ENCODE measurements around the gene NOVA1. TPM values are rescaled to one million over a fixed set of nuclear protein-coding genes. Genes with fewer than 3 reads are reported as not detected.

NOVA1 gene
- total and polyA plus RNA-seq, 4 donors = 0.24 to 0.79 (median 0.58) TPM

GRCh38 chr14:26577711-26578110 lies 20.1 kb downstream of the NOVA1 start:
- H3K27ac ChIP-seq (ENCODE audit: low read depth in 1 of 2, low read length in 2 of 2) = no peak overlapping the region
- H3K9ac ChIP-seq (ENCODE audit: low read depth in 1 of 2, low read length in 2 of 2) = no peak overlapping the region
- no peaks in the 10 kb centered on the region for H3K4me1 ChIP-seq (ENCODE audit: control insufficient read depth in 4 of 4, insufficient read depth in 4 of 4, low read length in 3 of 4)
- H3K9me3 ChIP-seq (ENCODE audit: control insufficient read depth in 4 of 4, low read length in 3 of 4) = no peaks in the 10 kb centered on the region
- DNase-seq (ENCODE audit: low spot score) = no peak
- no peaks in the 10 kb centered on the region for H3K27me3 ChIP-seq (ENCODE audit: control insufficient read depth in 4 of 4, insufficient read depth in 4 of 4, low read length in 3 of 4)
- WGBS = 78% methylated on average over 2 of the region's 2 CpGs
- TF ChIP-seq HNF4A (conservative IDR thresholded peaks at IDR 0.05) = no peak
- no peak for TF ChIP-seq SP1 (IDR thresholded peaks at IDR 0.05)
- no peak for TF ChIP-seq YY1 (IDR thresholded peaks at IDR 0.05)
- TF ChIP-seq NR2F2 (IDR thresholded peaks at IDR 0.05) = no peak
- no peak for TF ChIP-seq EGR1 (IDR thresholded peaks at IDR 0.05; ENCODE audit: low read depth in 2 of 2)
- no peak for TF ChIP-seq HNF4G (IDR thresholded peaks at IDR 0.05)
- TF ChIP-seq CTCF (IDR thresholded peaks at IDR 0.05; ENCODE audit: low read depth, low read length, missing input control) = no peak
- no peak for TF ChIP-seq JUND (IDR thresholded peaks at IDR 0.05)
- no peak for TF ChIP-seq MAX (IDR thresholded peaks at IDR 0.05)
- no peak for TF ChIP-seq TAF1 (conservative IDR thresholded peaks at IDR 0.05)
- TF ChIP-seq ZBTB33 (IDR thresholded peaks at IDR 0.05) = no peak
- no peak for TF ChIP-seq RXRA (IDR thresholded peaks at IDR 0.05)
- TF ChIP-seq ATF3 (IDR thresholded peaks at IDR 0.05) = no peak
- no peak for TF ChIP-seq REST (IDR thresholded peaks at IDR 0.05)
- no peak for TF ChIP-seq RAD21 (IDR thresholded peaks at IDR 0.05)
- H3K4me3 ChIP-seq (ENCODE audit: low read depth in 1 of 3, low read length in 3 of 3) = no peak overlapping the region
- no peaks in the 10 kb centered on the region for H3K36me3 ChIP-seq (ENCODE audit: control insufficient read depth in 4 of 4, insufficient read depth in 3 of 4, low read depth in 1 of 4, low read length in 3 of 4)

GRCh38 chr14:26554069-26554772 lies 43.6 kb downstream of the NOVA1 start:
- DNase-seq (ENCODE audit: low spot score) = no peak
- no peak overlapping the region for H3K27ac ChIP-seq (ENCODE audit: low read depth in 1 of 2, low read length in 2 of 2)
- 76% methylated on average over 1 of the region's 1 CpG for WGBS
- H3K4me1 ChIP-seq (ENCODE audit: control insufficient read depth in 4 of 4, insufficient read depth in 4 of 4, low read length in 3 of 4) = no peaks in the 10 kb centered on the region
- H3K27me3 ChIP-seq (ENCODE audit: control insufficient read depth in 4 of 4, insufficient read depth in 4 of 4, low read length in 3 of 4) = no peaks in the 10 kb centered on the region
- H3K36me3 ChIP-seq (ENCODE audit: control insufficient read depth in 4 of 4, insufficient read depth in 3 of 4, low read depth in 1 of 4, low read length in 3 of 4) = no peaks in the 10 kb centered on the region
- H3K9me3 ChIP-seq (ENCODE audit: control insufficient read depth in 4 of 4, low read length in 3 of 4) = no peaks in the 10 kb centered on the region
- H3K9ac ChIP-seq (ENCODE audit: low read depth in 1 of 2, low read length in 2 of 2) = no peak overlapping the region
- no peak overlapping the region for H3K4me3 ChIP-seq (ENCODE audit: low read depth in 1 of 3, low read length in 3 of 3)
- TF ChIP-seq MAX (IDR thresholded peaks at IDR 0.05) = no peak
- TF ChIP-seq CTCF (IDR thresholded peaks at IDR 0.05; ENCODE audit: low read depth, low read length, missing input control) = no peak
- TF ChIP-seq ZBTB33 (IDR thresholded peaks at IDR 0.05) = no peak
- TF ChIP-seq EGR1 (IDR thresholded peaks at IDR 0.05; ENCODE audit: low read depth in 2 of 2) = no peak
- TF ChIP-seq ATF3 (IDR thresholded peaks at IDR 0.05) = no peak
- TF ChIP-seq FOXA2 (IDR thresholded peaks at IDR 0.05) = no peak
- TF ChIP-seq JUND (IDR thresholded peaks at IDR 0.05) = no peak
- no peak for TF ChIP-seq GABPA (IDR thresholded peaks at IDR 0.05 in 1 of 2, conservative IDR thresholded peaks at IDR 0.05 in 1 of 2)
- TF ChIP-seq YY1 (IDR thresholded peaks at IDR 0.05) = no peak
- no peak for TF ChIP-seq HNF4G (IDR thresholded peaks at IDR 0.05)
- TF ChIP-seq RXRA (IDR thresholded peaks at IDR 0.05) = no peak
- TF ChIP-seq TAF1 (conservative IDR thresholded peaks at IDR 0.05) = no peak
- TF ChIP-seq RAD21 (IDR thresholded peaks at IDR 0.05) = no peak
- no peak for TF ChIP-seq HNF4A (conservative IDR thresholded peaks at IDR 0.05)

Measured in liver (tissue), 9 donors.